ENCODE results near the gene GIMAP4.
"Not testable (repeated sequence)": the region's sequence is repeated elsewhere in the genome, so short reads cannot be mapped to it uniquely, and the experiment has no call there.

The GIMAP4 gene

GRCh38 chr7:150610233-150610632, 43.0 kb downstream of the GIMAP4 start:
- ATAC-seq (ENCODE audit: low read depth): no peak
- no peaks in the 10 kb centered on the region for H3K36me3 ChIP-seq (ENCODE audit: low read depth)
- H3K4me1 ChIP-seq (ENCODE audit: insufficient read depth, poor library complexity, severe bottlenecking): no peaks in the 10 kb centered on the region
- no peak overlapping the region for H3K4me3 ChIP-seq (ENCODE audit: severe bottlenecking)
- no peaks in the 10 kb centered on the region for H3K27me3 ChIP-seq (ENCODE audit: insufficient read depth, poor library complexity, severe bottlenecking)
- no peak for TF ChIP-seq CTCF (IDR thresholded peaks at IDR 0.05; ENCODE audit: poor library complexity, severe bottlenecking)
- no peak for DNase-seq (ENCODE audit: low spot score)
- H3K27ac ChIP-seq (ENCODE audit: poor library complexity, severe bottlenecking): no peak overlapping the region
- H3K9me3 ChIP-seq (ENCODE audit: severe bottlenecking): no peaks in the 10 kb centered on the region

DNA sequence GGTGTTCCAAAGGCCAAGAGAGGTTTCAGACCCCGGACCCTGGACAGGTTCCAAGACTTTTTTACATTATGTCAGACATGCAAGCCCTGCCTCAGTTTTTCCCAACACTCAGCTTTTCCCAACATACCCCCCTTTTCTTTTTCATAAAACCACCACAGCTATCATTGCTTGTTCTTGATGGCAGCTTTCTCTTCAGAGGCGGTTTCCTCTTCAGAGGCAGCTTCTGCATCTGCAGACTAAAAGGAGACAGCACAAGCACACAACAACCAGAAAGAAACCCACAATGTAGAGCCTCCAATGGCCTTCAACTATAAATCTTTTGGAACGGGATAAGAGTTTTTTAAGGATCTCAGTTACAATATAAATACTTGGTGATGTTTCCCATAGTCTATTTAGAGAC, 45.7 kb downstream of the GIMAP4 start:
- Histone ChIP-seq H3K4me3 (ENCODE audit: severe bottlenecking) (no peak overlapping the region), H3K27me3 (ENCODE audit: insufficient read depth, poor library complexity, severe bottlenecking) (no peaks in the 10 kb centered on the region), H3K27ac (ENCODE audit: poor library complexity, severe bottlenecking) (no peak overlapping the region), H3K4me1 (ENCODE audit: insufficient read depth, poor library complexity, severe bottlenecking) (no peaks in the 10 kb centered on the region), H3K9me3 (ENCODE audit: severe bottlenecking) (no peaks in the 10 kb centered on the region), H3K36me3 (ENCODE audit: low read depth) (no peaks in the 10 kb centered on the region)
- ATAC-seq (ENCODE audit: low read depth): no peak
- no peak for DNase-seq (ENCODE audit: low spot score)
- no peak for TF ChIP-seq CTCF (IDR thresholded peaks at IDR 0.05; ENCODE audit: poor library complexity, severe bottlenecking)

DNA sequence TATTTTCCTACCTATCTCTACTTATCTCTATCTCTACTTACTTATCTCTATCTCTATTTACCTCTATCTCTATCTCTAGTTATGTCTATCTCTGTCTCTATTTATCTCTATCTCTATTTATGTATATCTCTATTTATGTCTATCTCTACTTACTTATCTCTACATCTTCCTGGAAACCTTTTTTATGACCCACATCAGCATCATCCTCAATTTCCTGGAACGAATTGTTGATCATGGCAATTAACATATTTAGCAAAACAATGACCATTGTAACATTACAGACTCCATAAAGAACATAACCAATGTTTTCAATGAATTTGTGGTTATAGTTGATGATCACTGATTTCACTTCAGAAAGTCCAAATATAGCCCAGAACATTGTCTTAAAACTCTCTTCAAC, 46.7 kb downstream of the GIMAP4 start:
- DNase-seq (ENCODE audit: low spot score) (no peak), ATAC-seq (ENCODE audit: low read depth) (no peak)
- no peak overlapping the region for H3K4me3 ChIP-seq (ENCODE audit: severe bottlenecking)
- H3K27ac ChIP-seq (ENCODE audit: poor library complexity, severe bottlenecking): no peak overlapping the region
- TF ChIP-seq CTCF (IDR thresholded peaks at IDR 0.05; ENCODE audit: poor library complexity, severe bottlenecking): no peak
- no peaks in the 10 kb centered on the region for H3K9me3 ChIP-seq (ENCODE audit: severe bottlenecking)
- no peaks in the 10 kb centered on the region for H3K27me3 ChIP-seq (ENCODE audit: insufficient read depth, poor library complexity, severe bottlenecking)
- no peaks in the 10 kb centered on the region for H3K4me1 ChIP-seq (ENCODE audit: insufficient read depth, poor library complexity, severe bottlenecking)
- H3K36me3 ChIP-seq (ENCODE audit: low read depth): no peaks in the 10 kb centered on the region

- not testable (repeated sequence) for H3K36me3 ChIP-seq (ENCODE audit: low read depth); H3K4me3 ChIP-seq (ENCODE audit: severe bottlenecking); H3K4me1 ChIP-seq (ENCODE audit: insufficient read depth, poor library complexity, severe bottlenecking); H3K9me3 ChIP-seq (ENCODE audit: severe bottlenecking); DNase-seq (ENCODE audit: low spot score); H3K27ac ChIP-seq (ENCODE audit: poor library complexity, severe bottlenecking); ATAC-seq (ENCODE audit: low read depth); H3K27me3 ChIP-seq (ENCODE audit: insufficient read depth, poor library complexity, severe bottlenecking)
Measured at GRCh38 chr7:150614426-150614825, 47.2 kb downstream of the GIMAP4 start.

DNA sequence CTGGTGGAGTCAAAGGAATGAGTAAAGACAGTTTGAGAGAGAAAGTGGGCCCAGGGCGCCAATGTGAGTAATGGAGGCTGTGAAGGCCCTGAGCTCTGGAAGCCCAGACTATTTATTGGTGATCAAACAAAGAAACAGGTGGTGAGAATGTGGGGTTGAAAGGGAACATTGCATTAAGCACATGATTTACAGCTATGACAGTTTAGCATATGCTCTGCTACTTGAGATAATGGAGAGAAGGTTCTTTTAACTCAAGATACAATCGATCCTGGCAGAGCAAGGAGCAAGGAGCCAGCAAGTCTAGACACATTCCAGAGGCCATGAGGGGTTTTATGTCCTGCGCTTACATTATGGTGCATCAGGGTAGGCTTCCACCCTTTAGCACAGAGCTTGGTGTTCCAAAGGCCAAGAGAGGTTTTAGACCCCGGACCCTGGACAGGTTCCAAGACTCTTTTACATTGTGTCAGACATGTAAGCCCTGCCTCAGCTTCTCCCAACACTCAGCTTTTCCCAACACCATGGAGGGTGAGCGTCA, 48.1 kb downstream of the GIMAP4 start:
- ATAC-seq (ENCODE audit: low read depth); H3K4me1 ChIP-seq (ENCODE audit: insufficient read depth, poor library complexity, severe bottlenecking); H3K27me3 ChIP-seq (ENCODE audit: insufficient read depth, poor library complexity, severe bottlenecking); H3K27ac ChIP-seq (ENCODE audit: poor library complexity, severe bottlenecking); H3K9me3 ChIP-seq (ENCODE audit: severe bottlenecking); DNase-seq (ENCODE audit: low spot score); H3K4me3 ChIP-seq (ENCODE audit: severe bottlenecking); H3K36me3 ChIP-seq (ENCODE audit: low read depth): not testable (repeated sequence)

DNA sequence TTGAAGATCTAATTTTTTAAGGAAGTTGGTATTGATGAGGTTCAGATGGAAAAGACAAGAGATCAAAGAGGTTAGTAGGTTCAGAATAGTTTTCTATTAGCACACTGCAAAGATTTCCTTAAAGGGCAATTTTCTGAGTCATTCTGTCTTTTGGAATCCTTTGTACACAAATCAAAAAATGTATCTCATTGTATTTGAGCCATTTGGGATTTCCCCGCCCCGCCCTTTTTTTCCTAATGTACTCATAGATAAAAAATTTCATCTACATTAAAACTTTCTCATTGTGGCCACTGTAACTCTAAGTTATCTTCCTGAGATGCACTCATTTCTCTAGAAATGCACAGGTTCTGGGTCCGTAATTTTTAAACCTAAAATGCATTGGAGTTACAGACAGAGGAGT, 52.9 kb downstream of the GIMAP4 start:
- DNase-seq (ENCODE audit: low spot score): no peak
- Histone ChIP-seq H3K4me3 (ENCODE audit: severe bottlenecking) (no peak overlapping the region), H3K27ac (ENCODE audit: poor library complexity, severe bottlenecking) (no peak overlapping the region), H3K27me3 (ENCODE audit: insufficient read depth, poor library complexity, severe bottlenecking) (no peaks in the 10 kb centered on the region), H3K4me1 (ENCODE audit: insufficient read depth, poor library complexity, severe bottlenecking) (no peaks in the 10 kb centered on the region), H3K36me3 (ENCODE audit: low read depth) (no peaks in the 10 kb centered on the region), H3K9me3 (ENCODE audit: severe bottlenecking) (no peaks in the 10 kb centered on the region)
- TF ChIP-seq CTCF (IDR thresholded peaks at IDR 0.05; ENCODE audit: poor library complexity, severe bottlenecking): no peak
- ATAC-seq (ENCODE audit: low read depth): peak; percentile 46; the same call in 1 of the 3 replicates

All from RWPE2 (cell line).